IPS-NIHi7 (cell line): ENCODE data around the gene VWF.

Experiments used
- DNase-seq: peaks from one replicate; pipeline ENCODE4 v3.0.0; 2012; ENCODE audit warnings: mixed read lengths; ENCODE audit errors: extremely low spot score

Gene VWF

GRCh38 chr12:6076776-6077691, 47.4 kb downstream of the VWF start:
- no peak for DNase-seq

- DNase-seq, result no peak
These were observed 48.1 kb downstream of the VWF start for GRCh38 chr12:6076346-6076745.

GRCh38 chr12:6074979-6075585, 49.4 kb downstream of the VWF start:
- peak; percentile 50 for DNase-seq

GRCh38 chr12:6074427-6074826, 50.0 kb downstream of the VWF start:
- no peak for DNase-seq

- DNase-seq, result no peak
These were observed 51.0 kb downstream of the VWF start for GRCh38 chr12:6073426-6073825.

GRCh38 chr12:6072302-6072752, 52.1 kb downstream of the VWF start:
- DNase-seq, result no peak

GRCh38 chr12:6071589-6071988, 52.9 kb downstream of the VWF start:
- DNase-seq, result no peak

- DNase-seq, result peak; percentile 39
These were observed 53.8 kb downstream of the VWF start for GRCh38 chr12:6070472-6071257.

GRCh38 chr12:6069437-6070093, 54.9 kb downstream of the VWF start:
- no peak for DNase-seq

- DNase-seq, result no peak
These were observed 56.2 kb downstream of the VWF start for GRCh38 chr12:6068227-6068626.

GRCh38 chr12:6067152-6067916, 57.1 kb downstream of the VWF start:
- peak; percentile 83 for DNase-seq

GRCh38 chr12:6066651-6067050, 57.8 kb downstream of the VWF start:
- no peak for DNase-seq

- no peak for DNase-seq
These were observed 58.6 kb downstream of the VWF start for GRCh38 chr12:6065863-6066199.

- no peak for DNase-seq
These were observed 59.2 kb downstream of the VWF start for GRCh38 chr12:6065131-6065862.

- peak; percentile 79 for DNase-seq
These were observed 61.4 kb downstream of the VWF start for GRCh38 chr12:6062757-6063735.

GRCh38 chr12:6062395-6062756, 62.1 kb downstream of the VWF start:
- DNase-seq, result no peak

- no peak for DNase-seq
These were observed 62.8 kb downstream of the VWF start for GRCh38 chr12:6061660-6062059.

- no peak for DNase-seq
These were observed 64.5 kb downstream of the VWF start for GRCh38 chr12:6059860-6060565.

GRCh38 chr12:6059221-6059620, 65.2 kb downstream of the VWF start:
- no peak for DNase-seq
